KBM-7 (cell line): ENCODE measurements around the gene IPO4.

Experiments
- DNase-seq: peaks from one replicate; pipeline ENCODE4 v3.0.0-alpha.2; 2015
- in situ Hi-C: fragments of 300-500 bp; cut with MboI; formaldehyde crosslinking; loops from 2 replicates; pipeline ENCODE4 v1.14.3; 2020; ENCODE audit warnings: low sequenced_read_pairs, low pct_unique_long_range_greater_than_20kb, mixed read lengths

IPO4 gene

GRCh38 chr14:24179961-24180796 is 8.4 kb downstream of the IPO4 start:
- in situ Hi-C loops, result no loop called here
- no peak for DNase-seq

DNA sequence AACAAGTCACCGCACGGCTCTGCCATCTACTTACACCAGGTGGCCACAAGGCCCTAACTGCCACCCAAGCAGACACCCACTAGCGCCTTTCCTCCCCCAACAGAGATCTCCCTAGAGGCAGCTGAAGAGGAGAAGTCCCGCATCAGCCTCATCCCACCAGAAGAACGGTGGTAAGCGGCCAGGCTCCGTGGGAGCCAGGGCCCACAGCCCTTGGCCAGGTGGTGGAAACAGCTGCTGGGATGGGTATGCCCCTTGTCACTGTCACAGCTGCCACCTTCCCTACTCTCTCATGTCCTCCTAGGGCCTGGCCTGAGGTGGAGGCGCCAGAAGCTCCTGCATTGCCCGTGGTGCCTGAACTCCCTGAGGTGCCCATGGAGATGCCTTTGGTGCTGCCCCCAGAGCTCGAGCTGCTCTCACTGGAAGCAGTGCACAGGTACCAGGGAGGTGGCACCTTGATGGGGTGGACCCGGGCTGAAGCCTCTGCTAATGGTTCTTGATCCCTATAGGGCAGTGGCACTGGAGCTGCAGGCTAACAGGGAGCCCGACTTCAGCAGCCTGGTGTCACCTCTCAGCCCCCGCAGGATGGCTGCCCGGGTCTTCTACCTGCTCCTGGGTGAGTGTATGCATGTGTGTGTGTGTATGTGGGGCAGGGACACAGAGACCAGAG is 9.2 kb downstream of the IPO4 start:
- in situ Hi-C loops, result no loop called here

GRCh38 chr14:24178399-24179178 is 10.0 kb downstream of the IPO4 start:
- no peak for DNase-seq
- in situ Hi-C loops, result no loop called here

More for the DNA sequence above, 9.2 kb downstream of the IPO4 start:
- no peak for DNase-seq

GRCh38 chr14:24177891-24178290 is 10.7 kb downstream of the IPO4 start:
- in situ Hi-C loops, result no loop called here
- DNase-seq, result no peak

- in situ Hi-C loops, result no loop called here
Observed at GRCh38 chr14:24177041-24177825, 11.4 kb downstream of the IPO4 start.

GRCh38 chr14:24176599-24176998 is 12.0 kb downstream of the IPO4 start:
- DNase-seq, result no peak
- in situ Hi-C loops, result no loop called here

More at GRCh38 chr14:24177041-24177825, 11.4 kb downstream of the IPO4 start:
- DNase-seq, result no peak

GRCh38 chr14:24172871-24173281 is 15.7 kb downstream of the IPO4 start:
- DNase-seq, result no peak
- in situ Hi-C loops, result no loop called here

- no peak for DNase-seq
- in situ Hi-C loops, result no loop called here
Observed at GRCh38 chr14:24172261-24172860, 16.3 kb downstream of the IPO4 start.

DNA sequence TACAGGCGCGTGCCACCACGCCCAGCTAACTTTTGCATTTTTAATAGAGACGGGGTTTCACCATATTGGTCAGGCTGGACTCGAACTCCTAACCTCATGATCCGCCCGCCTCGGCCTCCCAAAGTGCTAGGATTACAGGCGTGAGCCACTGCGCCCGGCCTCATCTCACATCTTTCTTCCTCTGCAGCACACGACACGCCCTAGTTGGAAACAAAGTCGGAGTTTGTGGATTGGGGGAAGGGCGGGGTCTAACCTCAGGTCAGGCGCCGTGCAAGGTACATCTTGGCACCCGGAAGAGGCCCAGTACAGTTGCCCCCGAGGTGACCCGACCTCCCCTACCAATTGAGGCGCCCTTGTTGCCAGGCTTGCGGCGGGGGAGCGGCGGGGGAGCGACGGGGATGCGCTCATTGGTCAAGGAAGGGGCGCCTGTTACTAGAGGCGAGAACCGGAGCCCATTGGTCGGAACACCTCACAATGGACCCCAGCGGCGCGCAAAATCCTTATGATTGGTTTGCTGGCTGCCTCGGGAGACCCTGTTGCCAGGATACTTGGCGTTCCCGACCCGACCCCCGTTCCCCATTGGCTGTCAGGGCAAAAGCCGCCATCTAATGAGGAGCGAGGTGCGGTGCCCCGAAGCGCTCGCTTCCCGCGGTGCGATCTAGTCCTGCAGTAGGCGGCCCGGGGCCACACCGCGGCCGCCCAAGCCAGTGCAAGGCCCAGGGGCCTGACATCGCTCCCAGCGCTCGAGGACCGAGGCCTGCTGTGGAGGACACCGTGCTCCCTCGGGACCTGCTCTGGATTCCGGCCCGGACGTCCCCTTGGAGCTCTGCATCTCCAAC is 17.0 kb downstream of the IPO4 start, which contains the start of gene REC8:
TSS of gene REC8 (plus strand) at position 659 of the 839 bp plus-strand sequence. CDS start 473 bp downstream, outside the sequence.
- in situ Hi-C loops, result no loop called here

GRCh38 chr14:24167469-24168114 is 21.0 kb downstream of the IPO4 start:
- in situ Hi-C loops, result no loop called here
- no peak for DNase-seq

More for the DNA sequence above, 17.0 kb downstream of the IPO4 start, which contains the start of gene REC8:
- no peak for DNase-seq

DNA sequence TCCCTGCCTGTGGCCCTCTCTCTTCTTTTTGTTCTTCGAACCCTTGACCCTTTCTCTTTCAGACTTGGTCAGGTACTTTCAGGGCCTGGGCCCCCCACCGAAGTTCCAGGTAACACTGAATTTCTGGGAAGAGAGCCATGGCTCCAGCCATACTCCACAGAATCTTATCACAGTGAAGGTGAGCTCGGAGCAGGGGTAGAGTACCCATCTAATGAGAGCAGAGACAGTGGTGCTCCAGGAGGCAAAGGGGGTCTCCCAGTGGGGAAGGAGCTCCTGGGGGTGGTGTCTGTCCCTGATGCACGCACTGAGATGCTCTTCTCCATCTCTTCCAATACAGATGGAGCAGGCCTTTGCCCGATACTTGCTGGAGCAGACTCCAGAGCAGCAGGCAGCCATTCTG is 22.8 kb downstream of the IPO4 start:
- DNase-seq, result no peak
- in situ Hi-C loops, result no loop called here

- no peak for DNase-seq
- in situ Hi-C loops, result no loop called here
Observed at GRCh38 chr14:24164518-24164991, 24.1 kb downstream of the IPO4 start.

GRCh38 chr14:24162093-24162492 is 26.5 kb downstream of the IPO4 start:
- in situ Hi-C loops, result no loop called here
- no peak for DNase-seq

- in situ Hi-C loops, result no loop called here
Observed at GRCh38 chr14:24160850-24161804, 27.5 kb downstream of the IPO4 start, which contains the start of gene IRF9. Gene IRF9, plus strand, starts transcription at chr14:24161265. Its CDS starts 880 bp downstream, at chr14:24162145.

GRCh38 chr14:24160499-24160849 is 28.1 kb downstream of the IPO4 start:
- in situ Hi-C loops, result no loop called here
- DNase-seq, result no peak

More at GRCh38 chr14:24160850-24161804, 27.5 kb downstream of the IPO4 start, which contains the start of gene IRF9:
- DNase-seq, result peak; percentile 99
